Naive thymus-derived CD4-positive, alpha-beta T cell (primary cell): ENCODE results near the gene RAD51B. TPM values are rescaled to one million over a fixed set of nuclear protein-coding genes. Genes with fewer than 3 reads are reported as not detected.
A peak's percentile ranks its signal among the peaks of the same experiment; 100 is the strongest.

Experiments
- ATAC-seq: fragments of 150-1000 bp; cut with Tn5 transposase; 2 replicates; pipeline ENCODE4 v1.10.0; 2021; ENCODE audit warnings: mild to moderate bottlenecking, moderate library complexity
- CTCF ChIA-PET: fragments of 350-600 bp; sonication (Branson Sonifier 250); formaldehyde crosslinking; loops from one replicate; lab custom pipeline; 2021; ENCODE audit warnings: antibody characterized with exemption; lab: Charles Lee
- POLR2A ChIA-PET: fragments of 350-600 bp; sonication (Branson Sonifier 250); formaldehyde crosslinking; loops from one replicate; lab custom pipeline; 2021; ENCODE audit warnings: antibody characterized with exemption, inconsistent platforms; lab: Charles Lee
- DNase-seq, 9 donors: peaks; one replicate each; pipeline versions ENCODE4 v3.0.0 to v3.0.0-alpha.2; 2020 to 2022; ENCODE audit warnings: mixed read lengths in 1 of 9
- H3K27ac ChIP-seq: one replicate; pipeline ENCODE4 v1.7.0; 2013; ENCODE audit warnings: mild to moderate bottlenecking, low read depth, low read length, moderate library complexity
- H3K27me3 ChIP-seq, 2 donors: one replicate each; pipeline ENCODE4 v1.7.0; 2013; ENCODE audit warnings: low read length in 2 of 2, mild to moderate bottlenecking in 2 of 2, moderate library complexity in 2 of 2; ENCODE audit not compliant: control insufficient read depth in 2 of 2, insufficient read depth in 2 of 2
- H3K36me3 ChIP-seq, 3 experiments: 1 replicate in 2 of 3; 2 replicates in 1 of 3; pipeline ENCODE4 v1.7.0; 2013; ENCODE audit warnings: low read length in 3 of 3, mild to moderate bottlenecking in 3 of 3, moderate library complexity in 1 of 3; ENCODE audit not compliant: insufficient read depth in 3 of 3, control insufficient read depth in 2 of 3
- H3K4me1 ChIP-seq, 2 donors: one replicate each; pipeline ENCODE4 v1.7.0; 2013; ENCODE audit warnings: low read length in 2 of 2, mild to moderate bottlenecking in 2 of 2, moderate library complexity in 1 of 2; ENCODE audit not compliant: control insufficient read depth in 2 of 2, insufficient read depth in 2 of 2
- H3K4me3 ChIP-seq: 2 replicates; pipeline ENCODE4 v1.7.0; 2013; ENCODE audit warnings: mild to moderate bottlenecking, low read length
- H3K9me3 ChIP-seq, 3 experiments: 1 replicate in 2 of 3; 2 replicates in 1 of 3; pipeline ENCODE4 v1.7.0; 2013; ENCODE audit warnings: low read length in 3 of 3; ENCODE audit not compliant: control insufficient read depth in 2 of 3
- H3K27ac Mint-ChIP-seq, 9 donors: one replicate each; pipeline ENCODE4 v1.8.0; 2020 to 2022; ENCODE audit warnings: mixed read lengths in 9 of 9, mild to moderate bottlenecking in 8 of 9, moderate library complexity in 5 of 9, inconsistent platforms in 2 of 9
- H3K27me3 Mint-ChIP-seq, 5 donors: one replicate each; pipeline ENCODE4 v1.8.0; 2021 to 2022; ENCODE audit warnings: mixed read lengths in 5 of 5, mild to moderate bottlenecking in 1 of 5
- H3K36me3 Mint-ChIP-seq, 5 donors: one replicate each; pipeline ENCODE4 v1.8.0; 2020 to 2022; ENCODE audit warnings: mixed read lengths in 5 of 5, mild to moderate bottlenecking in 3 of 5, inconsistent platforms in 1 of 5
- H3K4me1 Mint-ChIP-seq, 7 donors: one replicate each; pipeline ENCODE4 v1.8.0; 2020 to 2022; ENCODE audit warnings: mixed read lengths in 7 of 7, mild to moderate bottlenecking in 3 of 7, inconsistent platforms in 1 of 7
- H3K4me3 Mint-ChIP-seq, 10 donors: one replicate each; pipeline ENCODE4 v1.8.0; 2020 to 2022; ENCODE audit warnings: mild to moderate bottlenecking in 10 of 10, mixed read lengths in 10 of 10, moderate library complexity in 6 of 10, inconsistent platforms in 2 of 10
- H3K9me3 Mint-ChIP-seq, 11 donors: one replicate each; pipeline ENCODE4 v1.8.0; 2020 to 2022; ENCODE audit warnings: mixed read lengths in 11 of 11, mild to moderate bottlenecking in 4 of 11, inconsistent platforms in 1 of 11, moderate library complexity in 1 of 11
- intact Hi-C, 2 donors: fragments of 100-400 bp; cut with micrococcal nuclease; formaldehyde crosslinking; loops; one replicate each; pipeline ENCODE4 v1.15.1; 2023
- polyA plus RNA-seq, 2 donors: library from polyadenylated mRNA; unstranded; fragments of 300-500 nt; fragmentation: Illumina TruSeq; gene quantifications; one replicate each; pipeline ENCODE4 v1.2.3, GENCODE V29; 2021
- total RNA-seq, 6 experiments: library from RNA in 5 of 6; stranded (reverse) in 5 of 6; gene quantifications; 1 replicate in 5 of 6; 2 replicates in 1 of 6; pipeline ENCODE4 v1.2.3 and lab custom pipeline; 2021 to 2026

Gene RAD51B
- total and polyA plus RNA-seq, 7 experiments from 2014 or later, result 15.0 to 42.2 (median 28.8) TPM

- H3K27me3 Mint-ChIP-seq, result no peaks in the 10 kb centered on the region
- ChIA-PET CTCF (interaction anchor here (0.6 to 0.7 kb wide), 2 partner anchors 133 to 255 kb away, joined by 3 to 4 read pairs; no protein-coding TSS in a partner anchor), POLR2A (interaction anchor here (0.8 to 6.9 kb wide), 4 partner anchors 9 to 263 kb away, joined by 3 to 63 read pairs (median 4); no protein-coding TSS in a partner anchor)
- H3K4me1 Mint-ChIP-seq, result peaks cover 3 to 39% (median 29%) of the 10 kb centered on the region in 7 donors
- intact Hi-C loops, result no loop called here
- H3K4me1 ChIP-seq, result peaks cover 0 to 20% of the 10 kb centered on the region in 2 donors
- H3K9me3 ChIP-seq, result no peaks in the 10 kb centered on the region
- H3K9me3 Mint-ChIP-seq, result peaks cover 0 to 3% (median 0%) of the 10 kb centered on the region in 11 donors
- H3K36me3 ChIP-seq, result no peaks in the 10 kb centered on the region
- H3K4me3 Mint-ChIP-seq, result no peak overlapping the region
- ATAC-seq, result no peak
- no peak for DNase-seq
- peaks cover 0 to 7% (median 4%) of the 10 kb centered on the region in 5 donors for H3K36me3 Mint-ChIP-seq
- no peaks in the 10 kb centered on the region for H3K27me3 ChIP-seq
- H3K4me3 ChIP-seq, result no peak overlapping the region
- H3K27ac ChIP-seq, result no peak overlapping the region
- no peak overlapping the region for H3K27ac Mint-ChIP-seq
Observed at GRCh38 chr14:68522510-68523325, 703.1 kb downstream of the RAD51B start.

- Mint-ChIP-seq H3K9me3 (peaks cover 0 to 6% (median 0%) of the 10 kb centered on the region in 11 donors), H3K36me3 (peaks cover 0 to 10% (median 4%) of the 10 kb centered on the region in 5 donors), H3K27me3 (no peaks in the 10 kb centered on the region), H3K4me1 (peaks cover 3 to 33% (median 24%) of the 10 kb centered on the region in 7 donors), H3K4me3 (no peak overlapping the region), H3K27ac (peak overlapping the region in 1 of 9 donors; percentile 78)
- ATAC-seq (no peak), DNase-seq (no peak)
- H3K27me3 ChIP-seq, result no peaks in the 10 kb centered on the region
- CTCF ChIA-PET, result interaction anchor here (0.7 kb wide), 1 partner anchor 132 kb away, joined by 3 read pairs; no protein-coding TSS in a partner anchor
- H3K27ac ChIP-seq, result no peak overlapping the region
- H3K9me3 ChIP-seq, result no peaks in the 10 kb centered on the region
- POLR2A ChIA-PET, result interaction anchor here (0.8 to 1.5 kb wide), 3 partner anchors 10 to 118 kb away, joined by 3 to 5 read pairs (median 3); no protein-coding TSS in a partner anchor
- H3K36me3 ChIP-seq, result no peaks in the 10 kb centered on the region
- H3K4me1 ChIP-seq, result peaks cover 0 to 14% of the 10 kb centered on the region in 2 donors
- intact Hi-C loops, result no loop called here
- H3K4me3 ChIP-seq, result no peak overlapping the region
Observed at GRCh38 chr14:68523326-68523610, 703.7 kb downstream of the RAD51B start.

GRCh38 chr14:68523989-68524725 lies 704.6 kb downstream of the RAD51B start:
- Mint-ChIP-seq H3K4me1 (peaks cover 3 to 28% (median 19%) of the 10 kb centered on the region in 7 donors), H3K36me3 (peaks cover 0 to 10% (median 4%) of the 10 kb centered on the region in 5 donors), H3K4me3 (no peak overlapping the region), H3K9me3 (peaks cover 0 to 7% (median under 1%) of the 10 kb centered on the region in 11 donors), H3K27me3 (no peaks in the 10 kb centered on the region), H3K27ac (no peak overlapping the region)
- ChIA-PET POLR2A (interaction anchor here (0.9 to 1.4 kb wide), 3 partner anchors 17 to 291 kb away, joined by 3 to 4 read pairs (median 3); no protein-coding TSS in a partner anchor), CTCF (interaction anchor here (0.7 to 0.9 kb wide), 2 partner anchors 18 to 48 kb away, joined by 3 read pairs; no protein-coding TSS in a partner anchor)
- Histone ChIP-seq H3K27ac (no peak overlapping the region), H3K4me1 (peaks cover 0 to 13% of the 10 kb centered on the region in 2 donors), H3K4me3 (no peak overlapping the region), H3K36me3 (no peaks in the 10 kb centered on the region), H3K9me3 (no peaks in the 10 kb centered on the region), H3K27me3 (no peaks in the 10 kb centered on the region)
- DNase-seq (no peak), ATAC-seq (no peak)
- intact Hi-C loops, result no loop called here

- Histone ChIP-seq H3K36me3 (no peaks in the 10 kb centered on the region), H3K27me3 (no peaks in the 10 kb centered on the region), H3K9me3 (peaks cover 0 to 4% (median 0%) of the 10 kb centered on the region in 3 experiments), H3K4me3 (no peak overlapping the region), H3K4me1 (no peaks in the 10 kb centered on the region), H3K27ac (no peak overlapping the region)
- ATAC-seq (no peak), DNase-seq (no peak)
- H3K27ac Mint-ChIP-seq, result no peak overlapping the region
- H3K4me3 Mint-ChIP-seq, result no peak overlapping the region
- peaks cover 0 to 17% (median 7%) of the 10 kb centered on the region in 11 donors for H3K9me3 Mint-ChIP-seq
- intact Hi-C loops, result no loop called here
- ChIA-PET CTCF (interaction anchor here (0.7 kb wide), 1 partner anchor 291 kb away, joined by 3 read pairs; no protein-coding TSS in a partner anchor), POLR2A (interaction anchor here (1.4 kb wide), 1 partner anchor 9 kb away, joined by 6 read pairs; no protein-coding TSS in a partner anchor)
- H3K27me3 Mint-ChIP-seq, result no peaks in the 10 kb centered on the region
- H3K36me3 Mint-ChIP-seq, result peaks cover 0 to 16% (median 6%) of the 10 kb centered on the region in 5 donors
- H3K4me1 Mint-ChIP-seq, result peaks cover 0 to 15% (median 5%) of the 10 kb centered on the region in 7 donors
Observed at GRCh38 chr14:68525516-68525915, 705.9 kb downstream of the RAD51B start.

GRCh38 chr14:68526512-68527091 lies 707.0 kb downstream of the RAD51B start:
- Mint-ChIP-seq H3K9me3 (peaks cover 0 to 26% (median 13%) of the 10 kb centered on the region in 11 donors), H3K27ac (no peak overlapping the region), H3K4me3 (no peak overlapping the region), H3K4me1 (peaks cover 0 to 14% (median 1%) of the 10 kb centered on the region in 7 donors), H3K36me3 (peaks cover 0 to 22% (median 10%) of the 10 kb centered on the region in 5 donors), H3K27me3 (no peaks in the 10 kb centered on the region)
- peak; percentile 38 for ATAC-seq
- Histone ChIP-seq H3K9me3 (peaks cover 0 to 4% (median 0%) of the 10 kb centered on the region in 3 experiments), H3K27me3 (no peaks in the 10 kb centered on the region), H3K36me3 (no peaks in the 10 kb centered on the region), H3K4me1 (no peaks in the 10 kb centered on the region), H3K4me3 (no peak overlapping the region), H3K27ac (no peak overlapping the region)
- intact Hi-C loops, result no loop called here
- no peak for DNase-seq
- POLR2A ChIA-PET, result interaction anchor here (1.3 to 1.4 kb wide), 2 partner anchors 8 to 10 kb away, joined by 4 to 6 read pairs; no protein-coding TSS in a partner anchor
- CTCF ChIA-PET, result no interaction called here

- Mint-ChIP-seq H3K4me1 (peaks cover 0 to 12% (median 0%) of the 10 kb centered on the region in 7 donors), H3K27ac (peak overlapping the region in 1 of 9 donors; percentile 28), H3K9me3 (peaks cover 0 to 32% (median 13%) of the 10 kb centered on the region in 11 donors), H3K4me3 (no peak overlapping the region), H3K36me3 (peaks cover 0 to 25% (median 10%) of the 10 kb centered on the region in 5 donors), H3K27me3 (no peaks in the 10 kb centered on the region)
- intact Hi-C loops, result no loop called here
- Histone ChIP-seq H3K27me3 (no peaks in the 10 kb centered on the region), H3K4me3 (no peak overlapping the region), H3K36me3 (no peaks in the 10 kb centered on the region), H3K9me3 (peaks cover 0 to 4% (median 0%) of the 10 kb centered on the region in 3 experiments), H3K4me1 (no peaks in the 10 kb centered on the region), H3K27ac (no peak overlapping the region)
- ATAC-seq (no peak), DNase-seq (no peak)
- ChIA-PET POLR2A (interaction anchor here (1.3 kb wide), 1 partner anchor 8 kb away, joined by 4 read pairs; no protein-coding TSS in a partner anchor), CTCF (no interaction called here)
Observed at GRCh38 chr14:68527329-68527851, 707.8 kb downstream of the RAD51B start.
